GM18511 (cell line): ENCODE data around the gene SH3TC1.

Experiments used
- ATAC-seq: cut with Tn5 transposase; IDR thresholded peaks from one replicate; pipeline ENCODE4 v1.9.1; 2021; ENCODE audit warnings: mild to moderate bottlenecking, moderate library complexity; ENCODE audit not compliant: unreplicated experiment

The SH3TC1 gene

DNA sequence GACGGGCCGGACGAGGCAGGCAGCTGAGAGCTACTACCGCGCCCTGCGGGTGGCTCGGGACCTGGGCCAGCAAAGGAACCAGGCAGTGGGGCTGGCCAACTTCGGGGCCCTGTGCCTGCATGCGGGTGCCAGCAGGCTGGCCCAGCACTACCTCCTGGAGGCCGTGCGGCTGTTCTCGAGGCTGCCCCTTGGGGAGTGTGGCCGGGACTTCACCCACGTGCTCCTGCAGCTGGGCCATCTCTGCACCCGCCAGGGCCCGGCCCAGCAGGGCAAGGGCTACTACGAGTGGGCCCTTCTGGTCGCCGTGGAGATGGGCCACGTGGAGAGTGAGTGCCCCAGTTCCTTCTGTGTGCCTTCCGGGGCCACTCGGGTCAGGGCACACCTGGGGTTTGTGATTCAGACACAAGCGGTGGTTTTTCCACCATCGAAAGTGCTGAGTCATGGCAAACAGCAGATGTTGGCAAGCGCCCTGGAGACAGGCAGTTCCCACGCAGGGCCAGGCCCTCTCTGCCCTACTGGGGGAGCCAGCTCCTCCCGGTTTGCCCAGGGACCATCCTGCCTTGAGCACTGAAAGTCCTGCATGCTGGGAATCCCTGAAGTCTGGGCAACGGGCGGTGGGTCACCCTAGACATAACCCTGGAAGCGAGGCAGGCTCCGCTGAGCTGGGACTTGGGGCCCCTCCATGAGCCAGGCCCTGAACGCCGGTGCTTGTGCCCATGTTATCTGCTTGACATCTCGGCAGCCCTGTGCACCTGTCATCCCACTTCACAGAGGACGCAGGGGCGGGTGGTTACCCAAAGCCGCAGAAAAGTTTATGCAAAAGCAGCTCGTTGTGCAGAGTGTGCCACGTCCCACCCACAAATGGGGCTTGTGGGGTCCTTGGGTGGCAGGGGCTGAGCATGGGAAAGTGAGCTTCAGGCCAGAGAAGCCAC lies 29.5 kb downstream of the SH3TC1 start:
- ATAC-seq, result peak; percentile 79

DNA sequence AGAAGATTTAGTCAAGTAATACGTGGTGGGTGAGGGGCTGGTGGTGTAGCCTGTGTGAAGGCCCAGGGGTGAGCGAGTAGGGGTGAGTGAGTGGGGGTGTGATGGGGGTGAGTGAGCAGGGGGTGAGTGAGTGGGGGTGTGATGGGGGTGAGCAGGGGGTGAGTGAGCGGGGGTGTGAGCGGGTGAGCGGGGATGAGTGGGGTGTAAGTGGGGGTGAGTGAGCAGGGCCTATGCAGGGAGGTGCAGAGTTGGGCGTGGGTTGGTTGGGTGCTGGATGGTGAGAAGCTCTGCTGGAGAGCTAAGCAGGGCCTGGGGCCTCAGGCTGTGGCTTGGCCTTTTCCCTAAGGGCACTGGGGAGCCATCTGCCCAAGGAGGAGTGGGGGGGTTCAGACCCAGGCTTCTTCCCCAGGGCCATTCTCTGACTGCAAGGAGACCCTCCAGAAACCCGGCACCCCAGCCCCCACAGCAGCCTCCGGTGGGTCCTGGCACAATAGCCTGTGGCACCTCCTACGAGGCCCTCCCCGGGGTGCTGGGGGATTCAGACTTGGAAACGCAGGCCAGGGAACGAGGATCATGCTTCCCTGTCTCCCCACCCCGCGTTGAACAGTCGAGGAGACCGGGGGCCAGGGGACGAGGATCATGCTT lies 30.4 kb downstream of the SH3TC1 start:
- peak; percentile 1 for ATAC-seq

DNA sequence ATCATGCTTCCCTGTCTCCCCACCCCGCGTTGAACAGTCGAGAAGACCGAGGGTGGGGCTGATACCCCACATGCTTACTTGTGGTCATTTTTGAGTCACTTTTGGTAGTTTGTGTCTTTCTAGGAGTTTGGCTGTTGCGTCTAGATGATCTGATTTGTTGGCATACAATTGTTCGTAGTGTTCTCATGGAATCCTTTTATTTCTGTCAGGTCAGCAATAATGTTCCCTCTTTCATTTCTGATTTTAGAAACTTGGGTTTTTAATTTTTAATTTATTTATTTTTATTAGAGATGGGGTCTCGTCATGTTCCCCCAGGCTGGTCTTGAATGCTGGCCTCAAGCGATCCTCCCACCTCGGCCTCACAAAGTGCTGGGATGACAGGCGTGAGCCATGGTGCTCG lies 30.9 kb downstream of the SH3TC1 start:
- ATAC-seq, result no peak

DNA sequence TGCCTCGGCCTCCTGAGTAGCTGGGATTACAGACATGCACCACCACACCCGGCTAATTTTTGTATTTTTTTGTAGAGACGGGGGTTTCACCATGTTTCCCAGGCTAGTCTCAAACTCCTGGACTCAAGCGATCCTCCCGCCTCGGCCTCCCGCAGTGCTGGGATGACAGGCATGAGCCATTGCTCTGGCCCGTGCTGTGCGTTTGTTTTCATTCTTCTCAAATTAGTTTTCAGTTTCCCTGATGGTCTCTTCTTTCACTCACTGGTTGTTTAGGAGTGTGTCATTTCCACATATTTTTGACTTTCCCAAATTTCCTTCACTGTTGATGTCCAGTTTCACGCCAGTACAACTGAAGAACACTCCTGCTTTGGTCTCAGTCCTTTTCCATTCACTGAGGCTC lies 31.8 kb downstream of the SH3TC1 start:
- no peak for ATAC-seq

DNA sequence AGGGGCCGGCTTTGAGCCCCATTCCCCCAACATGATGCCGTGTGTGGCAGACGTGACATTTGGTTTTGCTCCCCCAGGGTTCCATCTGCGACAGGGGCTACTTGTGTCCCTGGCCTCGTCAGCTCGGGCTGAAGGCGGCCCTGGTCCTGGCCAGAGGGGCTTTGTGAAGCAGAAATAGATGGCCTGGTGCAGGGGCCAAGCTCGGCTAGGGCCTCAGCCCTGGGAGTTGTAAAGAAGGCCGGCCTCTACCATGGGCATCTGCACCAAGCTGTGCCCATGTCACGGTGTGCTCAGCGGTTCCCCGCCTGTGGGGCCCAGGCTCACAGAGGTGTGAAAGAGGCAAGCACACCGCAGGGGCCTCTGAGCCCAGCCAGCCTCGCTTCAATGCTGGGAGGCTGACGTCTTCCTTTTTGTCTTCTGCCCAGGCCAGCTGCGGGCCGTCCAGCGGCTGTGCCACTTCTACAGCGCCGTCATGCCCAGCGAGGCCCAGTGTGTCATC lies 32.5 kb downstream of the SH3TC1 start:
- ATAC-seq, result no peak

DNA sequence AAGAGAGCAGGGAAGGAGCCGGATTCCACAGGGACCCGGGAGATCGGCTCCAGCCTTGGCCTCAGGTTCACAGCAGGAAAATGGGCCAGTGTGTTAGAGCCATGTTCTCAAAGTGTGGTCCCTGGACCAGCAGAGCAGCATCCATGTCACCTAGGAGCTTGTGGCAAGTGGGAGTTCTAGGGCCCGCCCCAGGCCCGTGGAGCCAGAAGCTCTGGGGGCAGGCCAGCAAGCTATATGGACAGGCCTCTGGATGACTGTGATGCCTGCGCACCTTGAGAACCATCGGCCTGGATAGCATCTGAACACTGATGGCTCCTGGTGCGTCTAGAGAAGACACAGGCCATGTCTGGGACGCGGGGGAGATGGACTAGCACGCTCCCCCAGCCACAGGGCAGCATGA lies 33.7 kb downstream of the SH3TC1 start:
- no peak for ATAC-seq

DNA sequence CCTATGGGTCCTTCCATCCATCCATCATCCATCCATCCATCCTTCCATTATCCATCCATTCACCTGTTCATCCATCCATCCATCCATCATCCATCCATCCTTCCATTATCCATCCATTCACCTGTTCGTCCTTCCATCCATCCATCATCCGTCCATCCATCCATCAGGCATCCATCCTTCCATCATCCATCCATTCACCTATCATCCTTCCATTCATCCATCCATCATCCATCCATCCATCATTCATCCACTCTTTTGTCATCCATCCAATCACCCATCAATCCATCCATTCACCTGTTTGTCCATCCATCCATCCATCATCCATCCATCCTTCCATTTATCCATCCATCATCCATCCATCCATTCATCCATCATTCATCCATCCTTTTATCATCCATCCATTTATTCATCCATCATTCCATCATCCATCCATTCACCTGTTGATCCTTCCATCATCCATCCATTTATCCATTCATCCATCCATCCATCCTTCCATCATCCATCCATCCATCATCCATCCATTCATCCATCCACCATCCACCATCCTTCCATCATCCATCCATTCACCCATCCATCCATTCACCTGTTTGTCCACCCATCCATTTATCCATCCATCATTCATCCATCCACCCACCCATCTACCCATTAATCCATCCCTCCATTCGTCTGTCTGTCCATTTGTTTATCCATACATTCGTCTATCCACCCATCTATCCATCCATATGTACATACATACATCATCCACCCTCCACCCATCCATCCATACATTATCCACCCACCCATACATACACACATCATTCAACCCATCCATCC lies 34.8 kb downstream of the SH3TC1 start:
- no peak for ATAC-seq

DNA sequence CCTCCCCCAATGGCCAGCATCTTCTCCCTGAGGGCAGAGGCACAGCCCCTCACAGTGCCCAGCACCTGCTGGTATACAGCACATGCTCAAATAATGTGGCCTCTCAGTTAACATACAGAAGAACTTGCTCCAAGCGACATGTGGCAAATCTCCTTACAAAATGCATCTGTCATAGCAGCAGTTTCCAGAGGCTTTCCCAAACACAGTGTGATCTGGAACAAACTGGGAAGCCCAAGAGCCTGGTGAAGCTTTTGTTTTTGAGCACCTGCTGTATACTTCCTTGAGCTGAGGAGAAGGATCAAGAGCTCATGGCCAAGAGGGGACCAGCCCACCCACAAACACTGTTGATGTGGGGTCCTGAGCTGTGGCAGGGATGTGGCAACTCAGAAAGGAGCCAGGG lies 35.6 kb downstream of the SH3TC1 start:
- no peak for ATAC-seq

DNA sequence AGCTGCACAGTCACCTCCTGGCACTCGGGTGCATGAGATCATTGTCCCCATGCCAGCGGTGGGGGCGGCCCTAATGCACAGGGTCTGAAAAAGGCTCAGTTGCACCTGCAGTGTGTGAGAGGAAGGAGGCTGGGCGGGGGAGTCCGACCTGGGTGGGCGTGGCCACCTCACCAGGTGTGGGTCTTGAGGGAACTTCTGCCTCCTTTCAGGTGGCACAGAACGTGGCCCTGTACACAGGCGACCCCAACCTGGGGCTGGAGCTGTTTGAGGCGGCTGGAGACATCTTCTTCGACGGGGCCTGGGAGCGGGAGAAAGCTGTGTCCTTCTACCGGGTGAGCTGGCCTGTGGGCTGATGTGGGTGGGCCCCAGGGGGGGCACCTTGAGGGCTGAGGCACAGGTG lies 36.1 kb downstream of the SH3TC1 start:
- no peak for ATAC-seq

DNA sequence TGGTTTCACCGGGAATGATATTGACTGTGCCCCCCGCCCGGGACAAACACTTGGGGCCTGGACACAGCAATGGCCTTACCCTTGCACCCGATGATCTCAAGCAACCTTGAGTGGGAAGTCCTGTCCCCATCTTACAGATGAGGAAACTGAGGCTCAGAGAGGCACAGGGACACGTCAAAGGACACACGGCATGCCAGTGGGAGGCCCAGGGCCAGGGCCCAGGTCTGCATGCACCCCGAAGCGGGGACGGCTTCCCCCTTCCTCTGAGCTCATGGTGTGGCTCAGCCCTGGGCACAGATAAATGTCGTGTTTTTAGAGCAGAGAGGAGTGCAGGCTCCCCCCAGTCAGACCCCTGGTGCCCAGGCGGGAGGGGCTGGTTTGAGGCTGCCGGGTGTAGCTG lies 36.6 kb downstream of the SH3TC1 start:
- ATAC-seq, result no peak

DNA sequence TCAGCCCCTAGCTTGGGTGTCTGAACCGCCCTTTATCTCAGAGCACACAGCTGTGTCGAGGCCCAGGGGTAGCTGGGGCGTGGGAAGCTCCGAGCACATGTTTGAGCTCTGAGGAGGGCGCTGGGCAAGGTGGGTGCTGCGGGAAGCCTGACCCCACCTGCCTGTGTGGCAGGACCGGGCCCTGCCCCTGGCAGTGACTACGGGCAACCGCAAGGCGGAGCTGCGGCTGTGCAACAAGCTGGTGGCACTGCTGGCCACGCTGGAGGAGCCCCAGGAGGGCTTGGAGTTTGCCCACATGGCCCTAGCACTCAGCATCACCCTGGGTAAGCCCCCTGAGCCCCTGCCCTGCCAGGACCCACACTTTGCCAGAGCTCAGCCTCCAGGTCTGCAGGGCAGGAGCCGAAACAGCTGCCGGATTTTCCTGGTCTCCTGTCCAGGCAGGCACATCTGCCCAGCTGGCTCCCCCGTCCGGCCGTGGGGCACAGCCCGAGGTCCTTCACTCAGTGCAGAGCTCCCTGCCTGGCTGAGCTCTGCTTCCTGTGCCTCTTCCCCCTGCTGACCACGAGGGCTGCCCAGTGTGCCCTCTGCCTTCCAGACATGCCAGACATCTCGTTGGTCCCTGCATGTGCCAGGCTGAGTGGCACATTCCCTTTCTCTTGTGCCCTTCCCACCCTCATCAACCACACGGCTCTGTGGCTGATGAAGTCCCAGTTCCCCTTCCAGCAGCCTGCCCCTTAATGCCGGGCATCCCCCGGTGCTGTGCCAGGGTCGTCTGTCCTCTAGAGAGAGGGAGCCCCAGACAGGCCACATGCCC lies 37.2 kb downstream of the SH3TC1 start:
- no peak for ATAC-seq

DNA sequence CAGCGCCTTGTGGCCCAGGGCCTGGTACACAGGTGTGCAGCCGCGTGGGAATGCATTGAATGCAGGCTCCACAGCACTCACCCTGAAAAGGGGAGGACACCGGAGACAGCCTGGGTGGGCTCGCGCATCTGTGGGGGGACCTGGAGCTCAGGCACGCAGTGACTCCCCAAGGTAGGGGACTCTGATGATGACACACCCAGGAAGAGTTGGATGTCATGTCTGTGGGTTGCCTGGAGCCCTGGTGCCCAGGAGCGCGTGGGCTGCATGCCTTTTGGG lies 37.8 kb downstream of the SH3TC1 start:
- no peak for ATAC-seq

DNA sequence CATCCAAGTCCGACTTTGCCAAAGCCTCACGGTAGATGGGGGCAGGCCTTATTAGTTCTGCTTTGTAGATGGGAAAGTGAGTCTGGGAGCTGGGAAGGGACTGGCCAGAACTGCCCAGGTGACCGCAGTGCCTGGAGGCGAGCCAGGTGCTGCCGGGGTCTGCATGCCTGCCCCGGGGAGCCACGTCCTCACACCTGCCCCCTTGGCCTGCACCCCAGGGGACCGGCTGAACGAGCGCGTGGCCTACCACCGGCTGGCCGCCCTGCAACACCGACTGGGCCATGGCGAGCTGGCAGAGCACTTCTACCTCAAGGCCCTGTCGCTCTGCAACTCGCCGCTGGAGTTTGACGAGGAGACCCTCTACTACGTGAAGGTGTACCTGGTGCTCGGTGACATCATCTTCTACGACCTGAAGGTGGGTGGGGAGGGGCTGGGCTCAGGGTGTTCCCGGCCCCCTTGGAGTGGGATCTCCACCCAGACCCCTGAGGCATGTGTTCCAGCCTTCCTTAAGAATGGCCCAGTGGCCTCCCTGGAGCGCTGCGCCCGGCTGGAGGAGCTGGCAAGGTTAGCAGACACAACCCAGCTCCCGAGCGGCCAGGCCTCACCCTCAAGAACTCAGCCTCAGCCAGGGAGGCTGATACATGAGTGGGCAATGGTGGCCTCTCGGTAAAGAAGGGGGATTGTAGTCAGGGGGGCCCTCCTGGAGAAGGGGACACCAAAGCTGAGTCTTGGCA lies 38.3 kb downstream of the SH3TC1 start:
- no peak for ATAC-seq

DNA sequence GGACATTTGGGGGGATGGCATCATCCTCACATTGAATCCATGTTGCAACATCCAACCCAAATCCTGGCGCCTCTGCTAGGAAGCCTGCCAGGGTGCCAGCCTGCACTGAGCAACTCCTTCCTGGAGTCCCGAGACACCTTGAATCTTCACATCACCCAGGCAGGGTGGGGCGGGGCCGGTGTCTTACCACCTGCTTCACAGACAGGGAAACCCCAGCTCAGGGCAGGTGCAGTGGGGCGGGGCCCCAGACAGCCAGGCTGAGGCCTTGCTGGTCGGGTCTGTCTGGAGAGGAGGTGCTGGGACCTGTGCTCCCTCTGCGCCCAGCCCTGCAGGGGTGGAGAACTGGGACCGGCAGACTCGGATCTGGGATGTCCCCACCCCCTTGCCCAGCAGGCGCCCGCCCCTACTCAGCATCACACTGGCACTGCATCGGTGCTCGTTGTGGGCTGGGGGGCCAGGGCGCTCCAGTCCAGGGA lies 39.0 kb downstream of the SH3TC1 start:
- ATAC-seq, result no peak

DNA sequence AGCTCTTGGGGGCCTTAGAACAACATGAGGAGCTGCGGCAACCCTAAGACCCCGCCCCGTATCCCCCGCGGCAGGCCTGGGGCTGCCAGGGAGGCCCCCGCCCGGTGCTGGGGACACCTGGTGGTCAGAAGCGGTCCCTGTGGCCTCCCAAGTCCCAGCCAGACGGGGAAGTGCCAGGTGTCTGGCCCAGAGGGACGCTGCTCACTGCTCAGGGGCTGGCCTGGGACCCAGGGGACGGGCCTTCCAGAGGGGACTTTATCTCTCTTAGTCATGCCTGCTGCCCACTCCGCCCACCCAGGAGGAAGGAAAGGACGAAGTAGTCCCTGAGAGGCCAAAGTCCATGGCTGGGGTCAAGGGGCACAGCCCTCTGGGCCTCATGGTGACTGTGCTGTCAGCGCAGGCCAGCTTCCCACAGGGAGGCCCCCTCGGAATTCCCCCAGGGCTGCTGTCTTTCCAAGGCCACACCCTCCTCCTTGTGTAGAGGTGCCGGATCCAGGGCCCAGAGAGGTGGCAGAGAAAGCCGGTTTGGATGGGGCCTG lies 39.5 kb downstream of the SH3TC1 start:
- ATAC-seq, result no peak

DNA sequence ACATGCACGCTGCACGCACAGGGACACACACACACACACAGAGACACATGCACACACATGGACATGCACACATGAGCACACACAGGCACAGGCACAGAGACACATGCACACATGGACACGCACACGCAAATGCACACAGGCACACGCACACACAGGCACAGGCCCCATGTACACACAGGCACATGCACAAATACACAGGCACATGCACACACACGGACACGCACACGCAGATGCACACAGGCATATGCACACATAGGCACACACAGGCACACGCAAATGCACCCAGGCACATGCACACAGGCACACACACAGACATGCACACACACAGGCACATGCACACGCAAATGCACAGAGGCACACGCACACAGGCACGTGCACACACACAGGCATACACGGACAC lies 40.1 kb downstream of the SH3TC1 start:
- no peak for ATAC-seq

DNA sequence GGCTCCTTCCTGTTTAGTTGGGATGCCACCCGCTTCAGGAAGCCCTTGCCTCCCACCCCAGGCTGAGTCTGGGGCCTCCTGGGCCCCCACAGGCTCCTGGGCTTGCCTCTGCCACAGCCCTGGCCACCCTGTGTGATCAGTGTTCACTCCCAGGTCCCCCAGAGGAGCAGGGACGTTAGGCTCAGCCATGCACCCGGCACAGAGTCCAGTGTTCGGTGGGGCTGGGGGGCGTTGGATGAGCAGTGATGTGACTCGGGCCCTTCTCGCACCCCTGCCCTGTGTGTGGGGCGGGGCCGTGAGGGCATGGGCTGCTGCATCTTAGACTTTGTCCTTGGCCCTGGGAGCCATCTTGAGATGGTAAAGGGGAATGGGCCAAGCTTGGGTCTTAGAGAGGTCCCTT lies 40.6 kb downstream of the SH3TC1 start:
- ATAC-seq, result no peak

DNA sequence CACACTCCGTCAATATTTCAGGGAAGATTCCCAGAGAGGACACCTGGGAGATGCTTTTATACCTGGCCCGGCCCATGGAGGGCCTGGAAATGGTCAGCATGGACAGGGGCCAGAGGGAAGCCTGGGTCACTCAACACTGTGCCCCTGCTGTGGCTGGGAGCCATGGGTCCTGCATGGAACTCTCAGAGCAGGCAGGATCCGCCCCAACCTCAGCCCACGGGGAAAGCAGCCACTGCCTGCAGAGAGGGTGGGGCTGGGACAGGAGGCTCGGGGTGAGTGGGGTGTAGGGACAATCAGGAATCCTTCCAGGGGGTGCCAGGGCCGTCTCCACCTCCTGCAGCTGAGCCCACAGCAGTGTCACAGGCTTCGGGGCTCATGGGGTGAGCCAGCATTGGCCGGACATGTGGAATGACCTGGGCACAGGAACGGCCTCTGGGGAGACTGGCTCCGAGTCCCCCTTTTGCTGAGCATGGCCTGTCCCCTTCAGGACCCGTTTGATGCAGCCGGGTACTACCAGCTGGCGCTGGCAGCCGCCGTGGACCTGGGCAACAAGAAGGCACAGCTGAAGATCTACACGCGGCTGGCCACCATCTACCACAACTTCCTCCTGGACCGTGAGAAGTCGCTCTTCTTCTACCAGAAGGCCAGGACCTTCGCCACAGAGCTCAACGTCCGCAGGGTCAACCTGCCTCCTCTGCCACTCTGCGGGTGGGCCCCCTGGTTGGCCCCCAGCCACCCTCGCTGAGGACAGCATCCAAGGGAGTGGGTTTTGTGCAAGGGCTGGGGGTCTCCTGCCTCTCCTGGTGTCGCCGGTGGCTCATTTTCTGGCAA lies 41.3 kb downstream of the SH3TC1 start:
- no peak for ATAC-seq
